RPMI7951 (cell line): ENCODE results near the gene LBHD2. TPM values are rescaled to one million over a fixed set of nuclear protein-coding genes. Genes with fewer than 3 reads are reported as not detected.

Experiments
- DNase-seq: peaks from one replicate; pipeline ENCODE4 v3.0.0-alpha.2; 2012; ENCODE audit warnings: low read depth
- total RNA-seq: library from RNA; depleted of rRNA; stranded (reverse); fragments of >200 nt; shearing (Covaris generic); gene quantifications from 2 replicates; pipeline ENCODE4 v1.2.3, GENCODE V29; 2014

The LBHD2 gene
- total RNA-seq, 1 experiment from 2014 or later: not detected

DNA sequence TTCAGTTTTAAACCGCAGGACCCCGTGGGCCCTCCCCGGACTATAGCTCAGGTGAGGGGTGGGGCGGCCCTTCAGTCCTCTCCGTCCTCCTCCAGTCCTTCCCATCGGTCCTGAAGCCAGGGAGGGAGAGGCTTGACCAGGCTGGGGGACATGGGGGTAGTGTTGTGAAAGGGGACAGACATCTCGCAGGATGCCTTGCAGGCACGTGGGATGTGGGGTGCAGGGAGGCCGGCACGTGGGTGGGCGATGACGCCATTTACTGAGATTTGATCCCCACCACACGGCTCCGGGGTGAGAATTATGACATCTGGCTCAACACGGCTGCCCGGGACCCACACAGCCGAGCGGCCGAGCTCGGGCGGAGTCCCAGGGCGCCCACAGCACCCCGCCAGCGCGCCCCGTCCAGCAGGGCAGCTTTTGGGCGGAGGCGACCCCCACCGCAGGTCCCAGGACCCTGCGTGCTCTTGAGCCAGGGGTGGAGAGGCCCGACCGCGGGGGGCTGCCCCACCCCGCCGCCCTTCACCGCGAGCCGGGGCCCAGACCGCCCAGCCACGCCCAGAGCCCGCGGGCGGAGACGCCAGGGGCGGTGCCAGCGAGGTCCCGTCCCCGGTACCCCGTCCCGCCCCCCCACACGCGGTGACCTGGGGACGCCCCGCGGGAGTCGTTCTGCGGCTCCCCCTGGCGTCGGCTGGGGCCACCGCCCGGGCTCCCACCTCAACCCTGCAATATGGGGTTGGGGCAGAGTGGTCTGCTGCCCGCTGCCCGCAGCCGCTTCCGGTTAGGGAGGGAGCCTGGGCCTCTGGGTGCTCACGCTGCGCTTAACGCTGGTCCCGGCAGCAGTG is 7.3 kb downstream of the LBHD2 start:
- peak; percentile 42 for DNase-seq

DNA sequence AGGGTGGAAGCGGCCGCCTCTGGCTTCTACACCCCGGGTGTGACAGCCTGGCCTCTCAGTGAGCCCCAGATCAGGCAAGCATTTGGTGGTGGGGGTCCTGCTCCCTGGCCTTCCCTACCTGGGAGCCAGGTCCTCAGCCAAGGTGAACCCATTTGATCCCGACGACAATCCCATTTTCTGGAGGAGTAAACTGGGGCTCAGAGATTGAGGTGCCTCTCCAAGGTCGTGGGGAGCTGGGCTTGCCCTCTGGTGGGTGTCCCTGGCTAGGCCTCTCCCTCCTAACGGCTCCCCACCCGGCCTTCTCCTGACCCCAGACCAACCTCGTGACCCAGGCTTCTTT is 7.8 kb downstream of the LBHD2 start:
- no peak for DNase-seq

DNA sequence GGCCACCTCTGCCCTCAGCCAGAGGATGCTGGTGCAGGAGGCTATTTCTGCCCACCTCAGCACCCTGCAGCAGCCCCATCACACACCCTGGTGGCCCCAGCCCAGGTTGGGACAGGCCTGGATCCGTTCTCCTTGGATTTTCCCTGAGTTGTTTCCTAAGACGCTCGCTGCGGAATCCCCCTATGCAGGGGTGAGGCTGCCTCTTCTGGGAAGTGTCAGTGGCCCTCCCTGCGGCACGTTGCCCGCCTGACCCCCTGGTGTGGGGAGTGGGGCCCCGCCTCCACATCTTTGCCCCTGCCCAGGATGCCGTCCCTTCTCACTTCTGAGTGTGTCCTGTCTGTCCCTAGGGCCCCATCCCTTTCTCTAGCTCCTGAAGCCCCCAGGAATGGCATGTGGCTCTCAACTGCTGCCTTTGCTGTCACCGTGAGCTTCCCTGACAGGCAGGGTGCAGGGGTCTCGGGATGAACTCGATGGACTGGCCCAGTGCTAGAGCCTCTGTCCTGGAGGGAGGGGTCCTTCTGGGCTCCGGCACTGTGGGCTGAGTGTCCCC is 9.9 kb downstream of the LBHD2 start:
- DNase-seq: no peak

DNA sequence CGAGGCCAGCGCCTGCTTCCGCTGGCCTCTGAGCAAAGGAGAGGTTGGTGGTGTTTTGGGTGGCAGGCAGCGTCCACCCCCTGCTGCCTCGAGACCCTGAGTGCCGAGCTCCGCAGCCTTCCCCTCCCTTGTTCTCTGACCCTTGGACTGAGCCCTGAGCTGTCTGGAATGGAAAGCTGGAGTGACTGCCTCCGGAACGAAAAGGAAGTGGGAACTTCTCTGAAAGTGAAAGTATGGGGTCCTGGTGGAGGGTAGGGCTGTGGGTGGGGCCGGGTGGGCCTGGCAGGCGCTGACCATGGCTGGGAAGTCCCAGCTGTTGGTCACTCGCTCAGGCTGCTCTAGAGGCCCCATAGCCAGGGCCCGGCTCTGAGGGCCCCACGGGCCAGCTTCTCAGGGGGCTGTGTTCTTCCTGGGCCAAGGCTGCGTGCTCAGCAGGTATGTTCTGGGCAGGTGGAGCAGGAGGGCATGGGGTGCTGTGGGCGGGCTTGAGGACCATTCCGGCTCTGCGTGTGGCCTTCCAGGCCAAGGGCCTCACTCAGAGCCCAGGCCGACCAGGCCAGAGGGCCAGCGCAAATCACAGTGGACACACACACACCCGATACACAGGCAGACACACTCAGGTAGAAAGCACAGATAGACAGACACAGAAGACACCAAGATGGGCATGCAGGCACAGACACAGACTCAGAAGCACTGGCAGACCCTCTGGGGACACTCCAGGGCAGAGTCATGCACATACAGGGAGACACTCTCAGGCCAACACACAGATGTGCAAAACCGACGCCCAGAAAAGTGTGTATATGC is 10.6 kb downstream of the LBHD2 start, which contains the start of gene EXOC3L4:
TSS of gene EXOC3L4 (plus strand) at position 320 of the 804 bp plus-strand sequence. CDS start 5,495 bp downstream, outside the sequence.
- no peak for DNase-seq

DNA sequence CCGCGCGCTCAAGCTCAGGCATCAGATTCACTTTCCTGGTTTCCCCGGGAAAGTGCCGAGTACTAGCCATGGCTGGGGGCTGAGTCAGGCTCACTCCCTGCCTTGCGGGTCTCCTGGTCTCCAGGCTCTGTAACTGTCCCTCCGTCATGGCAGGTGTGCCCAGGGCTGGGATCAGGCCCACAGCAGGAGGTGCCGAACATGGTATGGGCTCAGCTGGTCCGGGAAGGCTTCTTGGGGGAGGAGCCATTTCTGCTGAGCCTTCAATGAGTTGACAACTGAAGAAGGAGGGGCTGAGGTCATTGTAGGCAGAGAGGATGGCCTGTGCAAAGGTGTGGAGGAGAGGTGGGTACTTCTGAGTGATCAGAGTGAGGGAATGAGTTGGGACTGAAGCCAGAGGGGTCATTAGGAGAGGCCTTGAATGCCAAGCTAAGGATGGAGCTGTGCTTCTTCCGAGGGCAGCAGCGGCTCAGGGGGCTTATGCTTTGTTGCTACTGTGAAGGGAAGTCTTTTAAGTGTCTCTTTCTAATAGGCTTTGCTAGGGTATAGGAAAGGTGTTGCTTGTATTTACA is 11.3 kb downstream of the LBHD2 start:
- no peak for DNase-seq

DNA sequence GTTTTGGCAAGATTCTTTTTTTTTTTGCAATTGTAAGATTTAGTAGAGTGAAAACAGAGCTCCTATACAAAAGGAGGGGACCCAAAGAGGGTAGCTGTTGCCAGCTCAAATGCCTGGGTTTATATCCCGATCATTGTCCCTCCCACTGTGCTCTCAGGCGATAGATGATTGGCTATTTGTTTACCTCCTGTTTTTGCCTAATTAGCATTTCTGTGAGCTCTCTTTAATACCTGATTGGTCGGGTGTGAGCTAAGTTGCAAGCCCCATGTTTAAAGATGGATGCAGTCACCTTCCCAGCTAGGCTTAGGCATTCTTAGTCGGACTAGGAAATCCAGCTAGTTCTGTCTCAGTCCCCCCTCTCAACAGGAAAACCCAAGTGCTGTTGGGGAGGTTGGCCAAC is 12.4 kb downstream of the LBHD2 start:
- DNase-seq: no peak

DNA sequence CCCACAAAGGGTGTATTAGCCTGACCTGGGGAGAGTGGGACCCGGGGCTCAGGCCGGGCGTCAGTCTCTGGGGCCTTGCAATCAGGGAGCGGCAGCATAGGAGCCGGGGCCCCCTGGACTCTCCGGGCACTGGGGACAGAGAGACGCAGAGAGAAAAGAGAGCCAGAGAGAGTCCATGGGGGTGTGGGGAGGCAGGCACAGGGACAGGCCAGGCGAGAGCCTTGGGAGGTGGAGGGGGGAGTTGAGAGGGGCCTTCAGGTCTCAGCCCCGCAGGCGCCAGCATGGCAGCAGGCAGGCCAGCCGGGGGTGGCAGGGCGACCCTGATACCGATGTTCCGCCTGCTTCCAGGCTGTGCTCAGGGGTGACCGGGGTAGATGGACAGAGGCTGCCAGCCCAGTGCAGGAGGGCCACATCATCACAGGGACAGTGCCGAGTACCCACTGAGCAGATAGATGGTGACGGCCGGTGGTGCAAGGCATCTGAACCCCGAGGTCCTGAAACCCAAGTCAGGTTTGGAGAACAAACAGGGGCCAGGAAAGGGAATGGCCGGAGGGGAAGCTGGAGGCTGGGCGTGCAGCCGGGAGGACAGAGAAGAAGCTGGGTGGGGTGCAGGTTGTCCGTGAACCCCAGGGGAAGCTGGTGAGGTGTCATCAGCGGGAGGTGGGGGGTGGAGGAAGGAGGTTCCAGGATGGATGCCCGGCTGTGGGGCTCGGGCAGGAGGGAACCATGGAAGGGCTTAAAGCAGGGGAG is 13.4 kb downstream of the LBHD2 start:
- no peak for DNase-seq

DNA sequence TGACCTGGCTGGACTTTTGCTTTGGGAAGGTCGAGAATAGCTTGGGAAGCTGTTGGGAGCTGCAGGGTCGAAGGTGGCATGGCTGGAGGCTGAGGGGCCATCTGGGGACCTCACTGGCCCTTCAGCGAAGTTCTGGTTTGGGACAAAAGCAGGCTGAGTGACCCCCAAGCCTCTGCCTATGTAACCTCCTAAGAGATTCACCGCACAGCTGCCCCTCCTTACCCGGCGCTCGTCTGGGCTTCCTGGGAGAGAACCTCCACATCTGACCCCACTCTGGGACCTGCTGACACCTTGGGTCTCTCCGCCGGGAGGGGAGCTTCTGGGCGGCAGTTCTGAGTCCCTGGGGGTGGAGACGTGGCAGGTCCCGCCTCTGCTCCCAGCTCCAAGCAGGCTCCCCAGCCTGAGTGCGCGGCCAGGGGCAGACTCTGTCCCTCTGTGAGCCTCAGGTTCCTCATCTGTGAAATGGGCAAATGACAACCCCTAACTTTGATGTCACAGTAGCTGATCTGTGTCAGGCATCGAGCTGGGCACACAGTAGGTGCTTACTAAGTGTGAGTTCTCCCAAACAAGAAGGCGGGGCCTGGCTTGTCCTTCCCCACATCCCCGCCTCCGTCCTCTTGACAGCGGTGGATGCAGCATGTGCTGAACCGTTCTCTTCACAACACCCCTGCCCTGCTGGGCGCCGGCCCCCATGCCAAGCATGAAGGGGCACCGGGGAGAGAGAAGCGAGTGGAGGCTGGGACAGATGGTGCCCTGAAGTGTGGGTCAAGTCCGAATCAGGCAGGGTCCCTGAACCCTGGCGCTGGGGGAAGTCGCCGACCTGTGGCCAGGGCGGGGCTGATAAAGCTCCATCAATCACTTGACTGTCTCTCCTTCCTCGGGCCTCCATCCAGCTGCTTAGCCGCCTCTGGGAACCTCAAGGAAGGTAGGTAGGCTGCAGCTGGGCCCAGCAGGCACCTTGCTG is 14.3 kb downstream of the LBHD2 start:
- DNase-seq: no peak

DNA sequence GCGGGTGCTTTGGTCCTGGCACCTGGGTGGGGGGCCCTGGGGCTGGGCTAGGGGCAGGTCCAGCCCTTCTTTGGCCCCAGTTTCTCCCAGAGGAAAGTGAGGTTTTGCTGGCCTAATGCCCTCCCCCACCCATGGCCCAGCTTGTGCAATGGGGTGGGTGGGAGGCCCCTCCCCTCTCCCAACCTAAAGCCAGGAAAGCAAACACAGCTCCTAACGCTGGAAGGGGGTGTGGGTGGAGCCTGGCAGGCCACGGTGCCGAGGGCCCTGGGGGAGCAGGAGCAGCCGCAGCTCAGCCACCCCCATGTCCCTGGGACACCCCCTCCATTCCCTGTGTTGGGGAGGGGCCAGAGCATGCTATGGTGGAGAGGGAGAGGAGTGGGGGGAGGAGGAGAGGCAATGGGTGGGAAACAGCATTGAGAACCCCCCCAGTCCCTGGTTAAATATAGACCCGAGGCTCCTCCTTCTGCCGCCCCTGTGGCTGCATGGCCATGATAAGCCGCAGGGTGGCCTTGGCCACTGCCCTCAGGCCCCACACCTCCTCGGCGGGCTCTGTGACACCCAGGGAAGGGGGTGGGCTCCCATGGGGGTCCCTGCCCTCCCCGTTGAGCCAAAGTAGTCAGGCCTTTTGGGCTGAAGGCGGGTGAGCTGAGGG is 15.2 kb downstream of the LBHD2 start:
- DNase-seq: no peak

DNA sequence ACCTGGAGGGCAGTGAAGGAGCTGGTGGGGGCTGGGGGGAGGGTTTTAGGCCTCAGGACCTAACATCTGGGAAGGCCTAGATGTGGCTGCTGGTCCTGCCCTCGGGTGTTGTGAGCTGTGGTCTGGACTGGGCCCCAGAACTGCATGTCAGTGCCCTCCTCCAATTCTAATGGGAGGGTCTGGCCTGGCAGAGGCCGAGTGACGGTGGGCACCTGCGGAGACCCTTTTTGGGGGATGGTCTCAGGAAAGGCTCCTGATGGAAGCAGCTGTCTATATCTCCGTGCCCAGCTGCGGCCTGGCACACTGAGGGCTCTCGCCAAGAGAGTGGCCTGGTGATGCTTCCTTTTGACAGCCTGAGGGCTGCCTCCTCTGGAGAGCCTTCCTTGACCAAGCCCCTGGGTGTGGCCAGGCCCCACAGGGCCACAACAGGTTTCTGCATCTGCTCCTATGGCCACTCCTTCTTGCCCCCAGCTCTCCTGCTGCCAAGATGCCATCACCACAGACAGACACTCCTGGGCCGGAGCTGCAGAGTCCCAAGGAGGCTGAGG is 15.8 kb downstream of the LBHD2 start:
- no peak for DNase-seq

DNA sequence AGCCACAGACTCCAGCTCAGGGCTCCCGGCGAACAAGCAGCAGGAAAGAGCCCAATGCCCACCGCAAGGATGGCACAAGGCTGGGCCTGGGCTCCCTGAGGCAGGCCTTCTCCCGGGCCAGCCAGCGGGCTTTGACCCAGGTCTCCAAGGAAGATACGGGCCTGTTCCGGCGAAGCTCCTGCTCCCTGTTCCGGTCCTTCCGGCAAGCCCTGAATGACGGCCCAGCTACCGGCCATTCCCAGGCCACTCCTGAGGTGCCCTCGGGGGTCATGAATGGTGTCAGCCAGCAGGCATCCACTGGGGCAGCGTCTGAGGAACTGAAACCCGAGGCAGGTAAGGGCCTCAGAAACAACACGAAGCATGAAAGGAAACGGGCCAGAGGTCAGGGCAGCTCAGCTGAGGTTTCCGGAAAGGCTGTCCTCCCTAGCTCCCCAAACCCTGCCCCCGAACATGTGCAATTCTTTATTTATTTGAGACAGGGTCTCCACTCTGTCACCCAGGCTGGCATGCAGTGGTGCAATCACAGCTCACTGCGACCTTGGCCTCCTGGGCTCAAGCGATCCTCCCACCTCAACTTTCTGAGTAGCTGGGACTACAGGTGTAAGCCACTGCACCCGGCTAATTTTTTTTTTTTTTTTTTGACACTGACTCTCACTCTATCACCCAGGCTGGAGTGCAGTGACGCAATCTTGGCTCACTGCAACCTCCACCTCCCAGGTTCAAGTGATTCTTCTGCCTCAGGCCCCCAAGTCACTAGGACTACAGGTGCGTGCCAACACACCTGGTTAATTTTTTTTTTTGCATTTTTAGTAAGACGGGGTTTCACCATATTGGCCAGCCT is 16.5 kb downstream of the LBHD2 start:
- no peak for DNase-seq

DNA sequence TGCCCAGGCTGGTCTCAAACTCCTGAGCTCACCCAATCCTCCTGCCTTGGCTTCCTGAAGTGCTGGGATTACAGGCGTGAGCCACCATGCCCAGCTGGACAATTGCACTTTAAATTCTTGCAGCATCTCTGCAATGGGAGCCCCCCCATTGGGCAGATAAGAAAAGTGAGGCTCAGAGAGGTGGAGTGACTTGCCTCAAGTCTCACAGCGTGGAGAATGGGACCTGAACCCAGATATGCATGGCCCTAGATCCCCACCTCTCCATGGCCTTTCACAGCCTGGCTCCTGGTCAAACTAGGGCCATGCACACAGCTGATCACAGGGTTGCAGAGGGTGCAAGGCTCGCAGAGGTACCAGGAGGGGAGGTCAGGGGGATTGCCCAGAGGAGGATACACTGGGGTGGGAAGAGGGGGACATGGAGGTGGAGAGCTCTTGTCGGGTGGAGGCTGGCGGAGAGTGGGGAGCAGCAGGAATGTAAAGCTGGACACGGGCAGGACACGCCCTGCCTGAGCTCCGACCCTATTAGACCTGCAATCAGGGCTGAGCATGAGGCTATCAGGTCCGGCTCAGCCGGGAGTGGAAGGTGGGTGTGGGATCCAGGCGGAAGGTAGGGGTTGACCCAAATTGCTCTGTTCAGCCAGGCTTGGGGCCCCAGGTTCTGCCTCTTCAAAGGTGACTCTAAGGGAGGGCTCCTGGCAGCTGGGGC is 17.4 kb downstream of the LBHD2 start:
- no peak for DNase-seq

DNA sequence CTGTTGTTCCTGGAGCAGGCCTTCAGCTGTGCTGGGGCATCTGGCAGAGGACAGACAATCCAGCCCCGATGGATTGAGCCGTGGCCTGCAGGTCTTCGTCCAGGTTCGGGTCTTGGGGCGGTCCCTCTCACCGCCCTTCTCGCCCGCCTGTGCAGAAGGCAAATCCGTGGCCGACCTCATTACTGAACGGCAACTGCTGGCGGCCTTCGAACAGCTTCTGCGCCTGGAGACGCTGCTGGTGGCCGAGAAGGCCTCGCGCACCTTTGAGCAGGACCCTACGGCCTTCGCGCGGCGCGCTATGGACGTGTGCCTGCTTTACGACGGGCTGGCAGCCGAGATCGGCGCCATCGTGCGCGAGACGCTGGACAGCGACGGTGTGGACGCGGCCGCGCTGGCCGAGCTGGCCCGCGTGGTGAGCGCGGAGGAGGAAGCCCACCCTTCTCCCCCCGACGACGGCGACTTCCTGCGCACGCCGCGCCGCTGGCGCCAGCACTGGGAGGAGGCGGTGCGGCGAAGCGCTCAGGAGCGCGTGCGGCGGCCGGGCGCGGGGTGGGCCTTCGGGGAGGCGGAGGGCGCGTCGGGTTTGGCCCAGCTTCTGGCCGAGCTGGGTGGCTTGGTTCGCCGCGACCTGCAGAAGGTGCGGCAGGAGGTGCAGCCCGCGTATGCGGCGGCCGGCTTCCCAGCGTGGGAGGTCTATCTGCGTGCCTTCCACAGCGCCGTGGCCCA is 18.1 kb downstream of the LBHD2 start:
- DNase-seq: no peak

DNA sequence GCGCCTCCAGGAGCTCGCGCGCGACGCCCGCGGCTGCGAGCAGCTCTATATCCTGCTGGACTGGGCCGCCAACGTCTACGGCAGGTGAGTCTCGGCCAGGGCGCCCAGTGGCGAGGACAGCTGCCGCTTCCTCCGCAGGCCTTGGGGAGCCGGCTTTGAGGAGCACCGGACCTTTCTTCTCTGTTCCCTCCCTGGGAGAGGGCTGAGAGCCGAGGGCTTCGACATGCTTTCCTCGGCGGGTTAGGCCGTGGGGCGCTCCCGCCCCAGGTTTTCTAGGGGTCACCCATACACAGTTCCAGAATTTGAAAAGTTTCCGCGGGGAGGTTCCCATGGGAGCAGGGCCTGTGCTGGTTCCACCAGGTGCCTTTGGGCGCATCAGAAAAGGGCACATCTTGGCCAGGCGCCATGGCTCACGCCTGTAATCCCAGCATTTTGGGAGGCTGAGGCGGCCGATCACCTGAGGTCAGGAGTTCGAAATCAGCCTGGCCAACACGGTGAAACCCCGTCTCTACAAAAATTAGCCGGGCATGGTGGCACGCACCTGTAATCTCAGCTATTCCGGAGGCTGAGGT is 18.8 kb downstream of the LBHD2 start:
- DNase-seq: no peak

DNA sequence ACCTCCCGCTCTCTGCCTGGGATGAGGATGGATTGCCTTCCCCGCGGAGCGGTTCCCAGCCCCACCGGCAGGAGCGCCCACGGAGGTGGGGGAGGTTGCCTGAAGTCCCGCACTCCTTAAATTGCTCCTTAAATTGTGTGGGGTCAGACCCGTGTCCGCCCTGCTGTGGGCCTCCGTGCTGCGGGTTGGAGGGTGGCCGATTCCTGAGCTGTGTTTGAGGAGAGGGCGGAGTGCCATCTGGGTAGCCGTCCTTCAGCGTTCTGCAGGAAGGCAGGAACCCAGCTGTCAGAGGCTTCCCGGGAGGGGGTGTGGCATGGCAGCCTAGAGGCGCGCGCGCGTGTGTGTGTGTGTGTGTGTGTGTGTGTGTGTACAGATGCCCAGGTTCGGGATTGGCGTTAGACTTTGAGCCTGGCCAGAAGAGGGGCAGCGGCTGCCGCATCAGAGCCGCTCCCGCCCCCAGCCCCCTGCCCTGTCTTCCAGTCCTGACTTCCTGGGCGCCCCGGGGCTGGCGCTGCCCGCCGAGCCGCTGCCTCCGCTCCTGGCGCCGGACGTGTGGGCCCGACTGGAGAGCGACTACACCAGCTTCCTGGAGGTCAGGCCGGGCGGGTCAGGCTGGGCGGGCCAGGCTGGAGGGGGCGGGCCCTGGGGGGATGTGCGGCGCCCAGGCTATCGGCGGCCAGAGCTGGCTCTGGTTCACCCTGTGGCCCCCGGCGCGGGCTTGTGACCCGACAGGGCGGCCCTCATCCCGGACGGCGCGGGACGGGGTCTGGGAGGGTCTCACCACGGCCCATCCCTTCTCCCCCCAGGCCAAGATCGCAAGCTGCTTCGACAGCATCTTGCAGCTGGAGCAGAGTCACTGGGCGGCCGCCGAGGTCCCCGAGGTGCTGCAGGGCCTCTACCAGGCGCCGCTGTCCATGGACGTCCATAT is 19.7 kb downstream of the LBHD2 start:
- DNase-seq: peak; percentile 76

DNA sequence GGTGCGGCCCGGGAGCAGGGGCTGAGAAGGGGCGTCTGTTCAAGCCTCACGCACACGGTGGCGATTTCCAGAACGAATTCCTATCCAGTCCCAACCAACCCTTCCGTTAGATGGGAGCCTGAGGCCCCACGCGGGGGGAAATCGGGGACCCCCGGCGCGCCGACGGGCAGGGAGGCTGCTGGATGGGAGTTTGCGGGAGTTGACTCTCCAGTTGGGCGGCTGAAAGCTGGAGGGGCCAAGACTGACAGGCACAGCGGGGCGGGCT is 20.3 kb downstream of the LBHD2 start:
- no peak for DNase-seq
